ENCODE data around the gene APOLD1.

Gene APOLD1

DNA sequence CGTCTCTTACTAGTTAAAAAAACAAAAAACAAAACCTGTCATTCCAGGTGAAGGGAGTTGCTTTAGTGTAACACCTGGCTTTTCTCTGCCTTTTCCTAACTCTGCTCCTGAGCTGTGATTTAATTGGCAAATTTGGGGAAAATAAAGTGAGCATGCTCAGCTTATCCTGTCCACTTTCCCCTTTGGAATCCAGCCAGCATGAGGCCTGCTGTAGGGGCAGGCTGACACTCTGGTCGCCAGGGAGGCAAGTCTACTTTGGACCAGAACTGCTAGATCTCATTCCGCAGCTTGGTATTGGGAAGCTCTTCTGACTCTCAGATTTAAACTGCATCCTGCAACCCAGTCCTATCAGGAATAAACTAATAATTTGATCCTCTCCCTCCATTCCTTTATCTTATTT lies 38.2 kb upstream of the APOLD1 start:
- no peak for DNase-seq (ENCODE audit: extremely low read depth, low read depth)
- TF ChIP-seq, protein P1, sequence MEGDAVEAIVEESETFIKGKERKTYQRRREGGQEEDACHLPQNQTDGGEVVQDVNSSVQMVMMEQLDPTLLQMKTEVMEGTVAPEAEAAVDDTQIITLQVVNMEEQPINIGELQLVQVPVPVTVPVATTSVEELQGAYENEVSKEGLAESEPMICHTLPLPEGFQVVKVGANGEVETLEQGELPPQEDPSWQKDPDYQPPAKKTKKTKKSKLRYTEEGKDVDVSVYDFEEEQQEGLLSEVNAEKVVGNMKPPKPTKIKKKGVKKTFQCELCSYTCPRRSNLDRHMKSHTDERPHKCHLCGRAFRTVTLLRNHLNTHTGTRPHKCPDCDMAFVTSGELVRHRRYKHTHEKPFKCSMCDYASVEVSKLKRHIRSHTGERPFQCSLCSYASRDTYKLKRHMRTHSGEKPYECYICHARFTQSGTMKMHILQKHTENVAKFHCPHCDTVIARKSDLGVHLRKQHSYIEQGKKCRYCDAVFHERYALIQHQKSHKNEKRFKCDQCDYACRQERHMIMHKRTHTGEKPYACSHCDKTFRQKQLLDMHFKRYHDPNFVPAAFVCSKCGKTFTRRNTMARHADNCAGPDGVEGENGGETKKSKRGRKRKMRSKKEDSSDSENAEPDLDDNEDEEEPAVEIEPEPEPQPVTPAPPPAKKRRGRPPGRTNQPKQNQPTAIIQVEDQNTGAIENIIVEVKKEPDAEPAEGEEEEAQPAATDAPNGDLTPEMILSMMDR (IDR thresholded peaks at IDR 0.05; ENCODE audit: low read depth, low read length), result no peak

DNA sequence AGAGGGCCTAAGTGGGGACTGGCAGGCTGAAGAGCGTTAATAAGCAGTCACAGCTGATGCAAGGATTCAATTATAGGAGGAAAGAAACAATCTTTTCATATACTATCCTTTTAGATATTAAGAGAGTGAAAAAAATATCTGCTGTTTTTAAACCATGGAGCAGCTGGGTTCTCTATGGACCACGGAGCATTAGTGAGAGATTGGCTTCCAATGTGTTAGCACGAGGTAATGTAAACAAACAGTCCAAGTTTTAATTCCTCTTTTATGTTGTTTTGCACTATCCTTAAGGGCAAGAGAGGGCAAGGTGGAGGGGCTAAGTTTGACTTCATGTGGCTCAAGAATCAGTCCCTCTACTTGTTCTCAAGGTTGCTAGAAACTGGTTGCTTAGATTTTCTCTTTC lies 37.4 kb upstream of the APOLD1 start:
- TF ChIP-seq, protein P1 (IDR thresholded peaks at IDR 0.05; ENCODE audit: low read depth, low read length), result no peak
- DNase-seq (ENCODE audit: extremely low read depth, low read depth), result no peak

DNA sequence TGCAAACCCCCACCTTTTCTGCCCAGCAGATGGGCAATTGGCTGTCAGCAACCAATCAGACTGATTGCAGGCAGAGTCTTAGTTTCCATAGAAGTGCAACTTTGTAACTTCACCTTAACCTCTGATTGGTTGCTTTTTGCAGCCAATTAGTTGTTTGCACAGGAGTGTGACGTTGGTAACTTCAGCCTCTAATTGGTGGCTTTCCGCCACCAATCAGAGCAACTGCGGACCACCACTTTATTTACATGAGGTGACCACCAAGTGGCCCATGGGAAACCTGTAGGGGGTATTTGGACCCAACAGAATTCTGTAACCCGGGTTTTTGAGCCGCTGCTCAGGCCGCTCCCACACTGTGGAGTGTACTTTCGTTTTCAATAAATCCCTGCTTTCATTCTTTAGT lies 36.0 kb upstream of the APOLD1 start:
- TF ChIP-seq, protein P1 (IDR thresholded peaks at IDR 0.05; ENCODE audit: low read depth, low read length), result no peak
- DNase-seq (ENCODE audit: extremely low read depth, low read depth), result no peak

DNA sequence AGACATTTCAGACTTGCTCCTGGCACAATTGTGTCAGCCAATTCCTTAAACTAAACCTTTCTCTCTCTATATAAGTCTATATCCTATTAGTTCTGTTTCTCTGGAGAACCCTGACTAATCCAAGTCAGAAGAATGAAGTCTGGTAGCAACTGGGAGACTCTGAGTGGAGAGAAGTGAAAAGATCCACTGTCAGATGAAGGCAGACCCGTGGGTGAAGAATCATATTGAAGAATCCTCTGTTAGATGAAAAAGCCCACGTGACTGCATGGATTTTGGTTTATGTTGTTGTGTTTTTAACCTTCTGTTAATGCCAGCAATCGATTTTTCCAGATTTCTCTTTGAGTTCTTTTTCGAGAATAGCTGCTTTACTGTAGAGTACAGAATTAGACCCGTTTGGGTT lies 29.5 kb upstream of the APOLD1 start:
- TF ChIP-seq, protein P1 (IDR thresholded peaks at IDR 0.05; ENCODE audit: low read depth, low read length), result no peak
- no peak for DNase-seq (ENCODE audit: extremely low read depth, low read depth)

DNA sequence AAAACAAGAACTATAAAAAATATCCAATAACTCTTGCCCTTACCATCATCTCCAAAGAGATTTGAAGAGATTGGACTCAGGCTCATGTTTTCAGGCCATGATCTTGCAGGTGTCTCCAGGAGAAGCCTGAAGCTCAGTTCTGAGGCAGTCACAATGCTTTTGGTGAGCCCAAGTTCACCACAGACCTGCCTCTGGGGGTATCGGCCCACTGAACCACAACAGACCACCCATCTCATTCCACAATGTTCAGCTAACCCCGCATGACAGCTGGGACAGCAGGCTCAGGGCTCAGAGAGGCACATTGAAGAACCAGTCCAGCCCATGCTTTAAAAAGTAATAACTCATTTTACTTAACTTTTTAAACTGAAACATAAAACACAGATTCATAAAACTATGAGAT lies 28.3 kb upstream of the APOLD1 start:
- no peak for DNase-seq (ENCODE audit: extremely low read depth, low read depth)
- TF ChIP-seq, protein P1 (IDR thresholded peaks at IDR 0.05; ENCODE audit: low read depth, low read length), result no peak

DNA sequence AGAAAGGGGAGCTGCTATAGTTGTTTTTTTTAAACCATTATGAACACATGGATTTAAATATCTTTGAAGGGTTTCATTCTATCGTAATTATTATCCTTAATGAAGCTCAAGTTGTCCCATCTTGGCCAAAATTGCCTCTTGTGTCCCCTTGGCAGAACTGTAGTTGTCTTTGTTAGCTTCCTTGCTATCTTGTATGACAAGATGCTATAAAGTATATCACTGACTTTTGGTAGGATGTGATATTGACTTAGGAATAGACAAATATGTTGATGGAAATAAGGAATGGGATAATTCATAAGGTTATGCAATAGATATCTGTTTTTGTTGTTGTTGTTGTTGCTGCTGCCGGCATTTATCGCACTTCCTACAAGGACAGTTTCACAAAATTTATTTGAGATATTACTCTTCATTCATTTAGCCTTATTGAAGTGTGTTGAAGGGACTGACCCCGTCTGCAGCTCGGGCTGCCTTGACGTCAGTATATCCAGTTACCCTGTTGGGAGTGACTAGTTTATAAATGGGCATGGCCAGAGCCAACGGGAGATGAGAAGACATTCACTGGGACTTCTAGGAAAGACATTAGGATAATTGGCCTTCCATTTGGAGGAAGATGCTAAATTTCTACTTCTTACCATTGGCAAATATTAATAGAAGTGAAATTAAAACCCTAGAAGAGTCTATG lies 26.1 kb upstream of the APOLD1 start:
- no peak for DNase-seq (ENCODE audit: extremely low read depth, low read depth)
- TF ChIP-seq, protein P1 (IDR thresholded peaks at IDR 0.05; ENCODE audit: low read depth, low read length), result no peak

DNA sequence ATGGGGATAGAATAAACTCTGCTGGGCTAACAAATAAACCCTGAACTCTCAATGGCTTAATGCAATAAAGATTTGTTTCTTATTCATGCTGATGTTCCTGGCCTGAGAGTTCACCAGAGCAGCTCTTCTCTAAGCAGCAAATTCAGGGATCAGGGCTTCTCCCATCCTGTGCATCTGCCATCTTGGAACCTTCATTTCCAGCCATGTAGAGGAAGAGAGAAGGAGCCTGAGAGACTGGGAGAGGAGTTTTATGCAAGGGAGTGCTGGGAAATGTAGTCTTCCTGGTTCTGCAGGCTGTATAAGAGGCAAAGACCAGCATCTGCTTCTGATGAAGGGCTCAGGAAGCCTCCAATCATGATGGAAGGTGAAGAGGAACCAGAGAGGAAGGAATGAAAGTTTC lies 20.6 kb upstream of the APOLD1 start:
- no peak for DNase-seq (ENCODE audit: extremely low read depth, low read depth)

More for the DNA sequence above, 20.6 kb upstream of the APOLD1 start:
- TF ChIP-seq, protein P1 (IDR thresholded peaks at IDR 0.05; ENCODE audit: low read depth, low read length), result no peak
